ENCODE results near the gene PHB1. TPM values are rescaled to one million over a fixed set of nuclear protein-coding genes. Genes with fewer than 3 reads are reported as not detected.

The PHB1 gene
- total RNA-seq, 1 donor from 2014 or later = 256 TPM

DNA sequence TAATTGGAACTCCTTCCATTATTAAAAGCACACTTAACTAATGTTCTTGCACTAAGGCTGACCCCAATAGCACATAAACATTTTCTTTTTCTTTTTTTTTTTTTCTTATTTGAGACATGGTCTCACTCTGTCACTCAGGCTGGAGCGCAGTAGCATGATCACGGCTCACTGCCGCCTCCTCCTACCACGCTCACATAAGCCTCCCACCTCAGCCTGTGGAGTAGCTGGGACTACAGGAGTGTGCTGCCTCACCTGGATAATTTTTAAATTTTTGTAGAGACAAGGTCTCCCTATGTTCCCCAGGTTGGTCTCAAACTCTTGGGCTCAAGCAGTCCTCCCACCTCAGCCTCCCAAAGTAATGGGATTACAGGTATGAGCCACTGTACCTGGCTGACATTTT is 51.4 kb downstream of the PHB1 start:
- Mint-ChIP-seq H3K36me3 (ENCODE audit: low read depth) (no peaks in the 10 kb centered on the region), H3K4me1 (peaks cover 34% of the 10 kb centered on the region), H3K4me3 (peak overlapping the region; percentile 80), H3K27me3 (ENCODE audit: low read depth) (no peaks in the 10 kb centered on the region), H3K27ac (ENCODE audit: unreplicated experiment) (no peak overlapping the region), H3K9me3 (no peaks in the 10 kb centered on the region)
- TF ChIP-seq, protein P1, sequence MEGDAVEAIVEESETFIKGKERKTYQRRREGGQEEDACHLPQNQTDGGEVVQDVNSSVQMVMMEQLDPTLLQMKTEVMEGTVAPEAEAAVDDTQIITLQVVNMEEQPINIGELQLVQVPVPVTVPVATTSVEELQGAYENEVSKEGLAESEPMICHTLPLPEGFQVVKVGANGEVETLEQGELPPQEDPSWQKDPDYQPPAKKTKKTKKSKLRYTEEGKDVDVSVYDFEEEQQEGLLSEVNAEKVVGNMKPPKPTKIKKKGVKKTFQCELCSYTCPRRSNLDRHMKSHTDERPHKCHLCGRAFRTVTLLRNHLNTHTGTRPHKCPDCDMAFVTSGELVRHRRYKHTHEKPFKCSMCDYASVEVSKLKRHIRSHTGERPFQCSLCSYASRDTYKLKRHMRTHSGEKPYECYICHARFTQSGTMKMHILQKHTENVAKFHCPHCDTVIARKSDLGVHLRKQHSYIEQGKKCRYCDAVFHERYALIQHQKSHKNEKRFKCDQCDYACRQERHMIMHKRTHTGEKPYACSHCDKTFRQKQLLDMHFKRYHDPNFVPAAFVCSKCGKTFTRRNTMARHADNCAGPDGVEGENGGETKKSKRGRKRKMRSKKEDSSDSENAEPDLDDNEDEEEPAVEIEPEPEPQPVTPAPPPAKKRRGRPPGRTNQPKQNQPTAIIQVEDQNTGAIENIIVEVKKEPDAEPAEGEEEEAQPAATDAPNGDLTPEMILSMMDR (conservative IDR thresholded peaks at IDR 0.05) = no peak
- no peak for DNase-seq (ENCODE audit: low read depth, low spot score)

DNA sequence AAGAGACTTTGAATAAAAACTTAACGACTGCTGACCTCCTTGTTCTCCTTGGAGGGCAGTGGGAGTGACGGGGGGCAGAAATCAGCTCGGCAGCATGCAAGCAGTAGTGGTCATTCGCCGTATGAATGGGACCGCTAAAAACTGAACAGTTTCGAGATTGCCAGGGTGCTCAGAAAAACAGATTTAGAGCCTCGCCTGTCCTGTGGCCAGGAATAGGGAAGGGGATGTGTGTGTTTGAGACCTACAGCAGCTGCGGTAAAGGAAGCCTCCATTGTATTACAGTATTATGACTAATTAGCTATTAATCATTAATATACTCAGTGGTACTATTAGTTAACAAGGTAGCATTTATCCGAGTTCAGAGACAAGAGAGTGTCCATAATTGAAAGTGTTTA is 52.0 kb downstream of the PHB1 start:
- no peak for DNase-seq (ENCODE audit: low read depth, low spot score)
- Mint-ChIP-seq H3K4me3 (peak overlapping the region; percentile 80), H3K27ac (ENCODE audit: unreplicated experiment) (no peak overlapping the region), H3K36me3 (ENCODE audit: low read depth) (no peaks in the 10 kb centered on the region), H3K27me3 (ENCODE audit: low read depth) (no peaks in the 10 kb centered on the region), H3K9me3 (no peaks in the 10 kb centered on the region), H3K4me1 (peaks cover 36% of the 10 kb centered on the region)
- TF ChIP-seq, protein P1 (conservative IDR thresholded peaks at IDR 0.05) = no peak

DNA sequence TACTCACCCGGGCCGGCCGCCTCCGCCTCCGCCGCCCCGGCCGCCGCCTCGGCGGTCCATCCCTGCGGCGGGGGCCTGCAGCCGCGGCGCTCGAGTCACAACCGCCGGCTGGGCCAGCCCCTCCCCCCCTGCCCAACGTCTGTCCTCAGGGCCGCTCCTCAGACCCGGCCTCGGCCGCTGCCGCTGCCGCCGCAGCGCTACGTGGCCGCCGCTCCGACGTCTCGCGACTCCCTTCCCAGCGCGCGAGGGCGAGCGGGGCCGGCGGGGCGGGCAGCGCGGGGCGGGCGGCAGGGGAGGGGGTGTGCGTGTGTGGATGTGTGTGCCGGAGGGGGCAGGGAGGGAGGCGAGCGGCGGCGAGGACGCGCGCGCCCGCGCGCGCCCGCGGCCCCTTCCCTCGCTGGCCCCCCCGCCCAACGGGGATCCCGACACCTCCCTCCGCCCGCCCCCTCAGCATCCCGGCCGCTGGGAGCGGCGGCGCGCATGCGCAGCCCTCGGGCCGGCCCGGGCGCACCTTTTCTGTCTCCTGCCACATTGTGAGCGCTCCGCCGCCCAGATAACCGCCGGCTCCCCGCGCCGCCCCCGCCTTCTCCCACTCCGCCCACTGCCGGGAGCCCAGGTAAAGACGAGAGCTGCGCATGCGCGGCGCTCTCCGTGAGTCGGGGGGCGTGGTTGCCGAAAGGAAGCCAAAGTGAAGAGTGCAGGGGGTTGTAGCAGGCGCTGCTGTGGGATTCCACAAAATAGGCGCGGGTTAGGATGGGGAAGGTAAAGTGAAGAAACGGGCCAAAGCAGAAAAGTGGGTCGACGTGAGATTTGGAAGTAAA is 52.6 kb downstream of the PHB1 start, which contains the start of gene ZNF652:
Gene ZNF652 (minus strand): TSS at position 349 of the 821 bp plus-strand sequence. CDS start 44,525 bp downstream, outside the sequence.
- H3K9me3 Mint-ChIP-seq = no peaks in the 10 kb centered on the region
- no peaks in the 10 kb centered on the region for H3K27me3 Mint-ChIP-seq (ENCODE audit: low read depth)
- no peaks in the 10 kb centered on the region for H3K36me3 Mint-ChIP-seq (ENCODE audit: low read depth)
- peaks cover 39% of the 10 kb centered on the region for H3K4me1 Mint-ChIP-seq
- TF ChIP-seq, protein P1 (conservative IDR thresholded peaks at IDR 0.05) = no peak
- peak within 1 kb of the TSS; percentile 90 for H3K27ac Mint-ChIP-seq (ENCODE audit: unreplicated experiment)
- DNase-seq (ENCODE audit: low read depth, low spot score) = peak; percentile 76
- peak within 1 kb of the TSS; percentile 99 for H3K4me3 Mint-ChIP-seq

DNA sequence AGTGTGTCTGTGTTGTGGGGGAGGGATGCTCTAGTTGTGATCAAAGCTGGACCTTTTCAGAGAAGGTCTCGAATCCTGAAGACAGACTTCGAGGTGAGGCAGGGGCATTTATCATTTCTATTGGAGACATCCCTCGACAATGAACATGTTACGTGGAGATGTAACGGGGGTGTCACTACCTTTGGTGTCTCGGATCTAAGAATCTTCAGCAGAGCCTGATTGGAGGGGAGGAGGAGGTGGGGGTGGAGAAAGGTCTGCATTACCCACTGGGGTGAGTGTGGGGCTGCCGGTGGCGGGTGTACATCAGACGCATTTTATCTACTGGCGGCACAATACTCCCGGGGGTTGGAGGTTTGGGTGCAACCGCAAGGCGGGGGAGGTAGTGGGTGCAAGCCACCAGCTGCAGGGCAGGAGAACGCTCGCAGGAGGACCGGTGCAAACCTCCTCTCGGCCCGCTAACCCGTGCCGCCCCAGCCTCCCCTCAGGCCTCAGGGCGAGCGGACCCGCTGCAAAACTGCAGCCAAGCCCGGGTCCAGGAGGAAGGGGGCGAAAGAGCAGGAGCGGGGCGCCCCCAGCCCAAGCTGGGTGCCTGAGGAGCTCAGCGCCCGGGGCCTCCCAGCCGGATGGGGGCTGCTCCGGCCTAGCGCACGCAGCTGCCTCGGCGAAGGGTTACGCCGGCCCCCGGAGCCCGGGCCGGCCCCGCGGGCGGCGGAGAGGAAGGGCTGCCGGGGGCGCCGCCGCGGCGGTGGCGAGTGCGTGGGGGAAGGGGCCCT is 53.4 kb downstream of the PHB1 start:
- TF ChIP-seq, protein P1 (conservative IDR thresholded peaks at IDR 0.05) = no peak
- H3K36me3 Mint-ChIP-seq (ENCODE audit: low read depth) = peaks cover 2% of the 10 kb centered on the region
- H3K27ac Mint-ChIP-seq (ENCODE audit: unreplicated experiment) = peak overlapping the region; percentile 90
- peak; percentile 12 for DNase-seq (ENCODE audit: low read depth, low spot score)
- no peaks in the 10 kb centered on the region for H3K27me3 Mint-ChIP-seq (ENCODE audit: low read depth)
- peaks cover 39% of the 10 kb centered on the region for H3K4me1 Mint-ChIP-seq
- peak overlapping the region; percentile 99 for H3K4me3 Mint-ChIP-seq
- peaks cover 2% of the 10 kb centered on the region for H3K9me3 Mint-ChIP-seq

DNA sequence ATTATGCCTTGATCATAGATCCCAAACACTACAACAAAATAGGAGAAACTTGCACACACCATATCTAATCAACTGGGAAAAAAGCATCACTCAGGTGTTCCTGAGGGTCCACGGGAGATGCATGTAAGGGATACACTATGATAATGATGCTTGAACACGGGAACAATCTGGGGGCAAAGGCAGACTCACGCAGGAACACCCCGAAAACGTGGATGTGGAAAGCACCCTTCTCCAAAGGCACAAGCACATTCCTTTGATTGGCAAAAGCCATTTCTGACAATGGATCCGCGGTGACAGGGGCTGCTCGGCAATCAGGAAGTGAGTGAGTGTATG is 53.9 kb downstream of the PHB1 start:
- Mint-ChIP-seq H3K4me3 (peak overlapping the region; percentile 99), H3K27me3 (ENCODE audit: low read depth) (no peaks in the 10 kb centered on the region), H3K36me3 (ENCODE audit: low read depth) (peaks cover 2% of the 10 kb centered on the region), H3K27ac (ENCODE audit: unreplicated experiment) (peak overlapping the region; percentile 90), H3K9me3 (peaks cover 2% of the 10 kb centered on the region), H3K4me1 (peaks cover 39% of the 10 kb centered on the region)
- no peak for DNase-seq (ENCODE audit: low read depth, low spot score)
- TF ChIP-seq, protein P1 (conservative IDR thresholded peaks at IDR 0.05) = no peak

Measured in neural crest cell (in vitro differentiated cells).